Measurements from ENCODE around the gene ADGRV1. TPM values are rescaled to one million over a fixed set of nuclear protein-coding genes. Genes with fewer than 3 reads are reported as not detected.
"Not testable (repeated sequence)": the region's sequence is repeated elsewhere in the genome, so short reads cannot be mapped to it uniquely, and the experiment has no call there.

The ADGRV1 gene
- total and polyA plus RNA-seq, 12 donors, result 129 to 2,577 (median 695) TPM

GRCh38 chr5:90834711-90835110 is 276.1 kb downstream of the ADGRV1 start:
- Histone ChIP-seq H3K27me3 (no peaks in the 10 kb centered on the region), H3K4me1 (replicated peaks in 1 of 2) (no peaks in the 10 kb centered on the region), H3K36me3 (replicated peaks in 1 of 2) (no peaks in the 10 kb centered on the region), H3K9me3 (replicated peaks in 1 of 3) (no peaks in the 10 kb centered on the region), H3K4me3 (no peak overlapping the region), H3K27ac (no peak overlapping the region)
- intact Hi-C loops (cut with DNase I), result no loop called here
- WGBS, 4 donors, result 94 to 97% (median 95%) methylated on average over 3 of the region's 3 CpGs
- DNase-seq, result no peak
- no peak for TF ChIP-seq POLR2A (IDR thresholded peaks at IDR 0.05)
- TF ChIP-seq CTCF (IDR thresholded peaks at IDR 0.05), result no peak

- no peaks in the 10 kb centered on the region for H3K9me3 ChIP-seq (replicated peaks in 1 of 3)
- H3K4me1 ChIP-seq (replicated peaks in 1 of 2), result no peaks in the 10 kb centered on the region
- 66 to 75% (median 69%) methylated on average over 5 of the region's 5 CpGs for WGBS, 4 donors
- H3K4me3 ChIP-seq, result no peak overlapping the region
- no peaks in the 10 kb centered on the region for H3K36me3 ChIP-seq (replicated peaks in 1 of 2)
- H3K27ac ChIP-seq, result no peak overlapping the region
- DNase-seq, result no peak
- intact Hi-C loops (cut with DNase I), result no loop called here
- TF ChIP-seq CTCF (IDR thresholded peaks at IDR 0.05) (no peak), POLR2A (IDR thresholded peaks at IDR 0.05) (no peak)
- peaks cover 14% of the 10 kb centered on the region for H3K27me3 ChIP-seq
These were observed 284.8 kb downstream of the ADGRV1 start for GRCh38 chr5:90843443-90843842.

- WGBS, 4 donors, result 82 to 87% (median 85%) methylated on average over 5 of the region's 5 CpGs
These were observed 286.3 kb downstream of the ADGRV1 start for GRCh38 chr5:90844931-90845330.

GRCh38 chr5:90845723-90846554 is 287.3 kb downstream of the ADGRV1 start:
- DNase-seq, result no peak
- Histone ChIP-seq H3K27ac (no peak overlapping the region), H3K9me3 (replicated peaks in 1 of 3) (no peaks in the 10 kb centered on the region), H3K4me3 (no peak overlapping the region), H3K4me1 (replicated peaks in 1 of 2) (no peaks in the 10 kb centered on the region), H3K36me3 (replicated peaks in 1 of 2) (no peaks in the 10 kb centered on the region), H3K27me3 (peaks cover 13% of the 10 kb centered on the region)
- WGBS, 4 donors, result 77 to 84% (median 78%) methylated on average over 7 of the region's 7 CpGs
- TF ChIP-seq POLR2A (IDR thresholded peaks at IDR 0.05) (no peak), CTCF (IDR thresholded peaks at IDR 0.05) (no peak)
- intact Hi-C loops (cut with DNase I), result no loop called here

More at GRCh38 chr5:90844931-90845330, 286.3 kb downstream of the ADGRV1 start:
- H3K36me3 ChIP-seq (replicated peaks in 1 of 2), result no peaks in the 10 kb centered on the region
- intact Hi-C loops (cut with DNase I), result no loop called here
- TF ChIP-seq CTCF (IDR thresholded peaks at IDR 0.05) (no peak), POLR2A (IDR thresholded peaks at IDR 0.05) (no peak)
- H3K27ac ChIP-seq, result no peak overlapping the region
- H3K4me3 ChIP-seq, result no peak overlapping the region
- no peaks in the 10 kb centered on the region for H3K4me1 ChIP-seq (replicated peaks in 1 of 2)
- no peaks in the 10 kb centered on the region for H3K9me3 ChIP-seq (replicated peaks in 1 of 3)
- DNase-seq, result no peak
- H3K27me3 ChIP-seq, result peaks cover 14% of the 10 kb centered on the region

GRCh38 chr5:90847606-90848005 is 289.0 kb downstream of the ADGRV1 start:
- H3K27me3 ChIP-seq; H3K36me3 ChIP-seq (replicated peaks in 1 of 2); DNase-seq; H3K27ac ChIP-seq; H3K9me3 ChIP-seq (replicated peaks in 1 of 3); H3K4me1 ChIP-seq (replicated peaks in 1 of 2); H3K4me3 ChIP-seq; intact Hi-C loops (cut with DNase I): not testable (repeated sequence)
- 96 to 99% (median 97%) methylated on average over 9 to 24 of the region's 24 CpGs for WGBS, 4 donors
